ENCODE measurements around the gene FBXW8.

DNA sequence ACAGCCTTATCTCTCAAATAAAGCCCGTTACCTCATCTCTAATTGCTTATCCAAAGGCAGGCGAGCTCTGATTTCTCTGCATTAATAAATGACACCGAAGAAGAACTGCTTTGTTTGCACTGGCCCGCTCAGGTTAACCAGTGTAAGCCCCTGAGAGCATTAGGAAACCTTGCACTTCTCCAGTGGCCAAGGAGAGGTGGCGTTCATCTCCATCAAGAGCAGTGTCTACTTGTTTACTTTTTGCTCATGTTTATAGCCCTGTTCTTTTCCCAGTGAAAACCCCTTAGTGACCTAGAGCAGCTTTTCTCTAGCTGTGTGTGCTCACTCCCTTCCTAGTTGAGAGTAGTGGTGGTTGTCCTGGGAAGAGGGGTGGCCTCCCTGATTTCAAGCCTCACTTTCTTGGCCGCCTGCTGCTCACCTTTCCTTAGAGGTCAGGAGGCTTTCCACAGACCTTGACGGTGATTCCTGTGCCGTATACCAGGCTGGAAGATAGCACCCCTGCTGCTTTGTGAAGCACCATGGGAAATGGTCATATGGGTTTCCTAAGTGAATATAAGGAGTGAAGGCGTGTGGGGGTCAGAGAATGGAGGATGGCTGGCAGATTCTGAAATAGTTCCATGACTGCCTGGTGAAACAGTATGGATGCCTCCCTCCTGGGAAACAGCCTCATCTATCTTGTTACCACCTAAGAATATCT lies 16.6 kb downstream of the FBXW8 start:
- TF ChIP-seq, protein P1, sequence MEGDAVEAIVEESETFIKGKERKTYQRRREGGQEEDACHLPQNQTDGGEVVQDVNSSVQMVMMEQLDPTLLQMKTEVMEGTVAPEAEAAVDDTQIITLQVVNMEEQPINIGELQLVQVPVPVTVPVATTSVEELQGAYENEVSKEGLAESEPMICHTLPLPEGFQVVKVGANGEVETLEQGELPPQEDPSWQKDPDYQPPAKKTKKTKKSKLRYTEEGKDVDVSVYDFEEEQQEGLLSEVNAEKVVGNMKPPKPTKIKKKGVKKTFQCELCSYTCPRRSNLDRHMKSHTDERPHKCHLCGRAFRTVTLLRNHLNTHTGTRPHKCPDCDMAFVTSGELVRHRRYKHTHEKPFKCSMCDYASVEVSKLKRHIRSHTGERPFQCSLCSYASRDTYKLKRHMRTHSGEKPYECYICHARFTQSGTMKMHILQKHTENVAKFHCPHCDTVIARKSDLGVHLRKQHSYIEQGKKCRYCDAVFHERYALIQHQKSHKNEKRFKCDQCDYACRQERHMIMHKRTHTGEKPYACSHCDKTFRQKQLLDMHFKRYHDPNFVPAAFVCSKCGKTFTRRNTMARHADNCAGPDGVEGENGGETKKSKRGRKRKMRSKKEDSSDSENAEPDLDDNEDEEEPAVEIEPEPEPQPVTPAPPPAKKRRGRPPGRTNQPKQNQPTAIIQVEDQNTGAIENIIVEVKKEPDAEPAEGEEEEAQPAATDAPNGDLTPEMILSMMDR (optimal IDR thresholded peaks at IDR 0.05 in 1 of 3, IDR thresholded peaks at IDR 0.05 in 1 of 3, conservative IDR thresholded peaks at IDR 0.05 in 1 of 3; ENCODE audit: extremely low read depth in 1 of 3, insufficient read depth in 2 of 3, low read length in 3 of 3): no peak
- TF ChIP-seq EZH2 (IDR thresholded peaks at IDR 0.05; ENCODE audit: low read length): no peak

Measured in keratinocyte (primary cell).